ENCODE results near the gene PARD3B. TPM values are rescaled to one million over a fixed set of nuclear protein-coding genes. Genes with fewer than 3 reads are reported as not detected.

The PARD3B gene
- total and polyA plus RNA-seq, 2 of the 4 experiments (the other 2 are of a cell fraction), result 3.3 to 15.6 TPM

DNA sequence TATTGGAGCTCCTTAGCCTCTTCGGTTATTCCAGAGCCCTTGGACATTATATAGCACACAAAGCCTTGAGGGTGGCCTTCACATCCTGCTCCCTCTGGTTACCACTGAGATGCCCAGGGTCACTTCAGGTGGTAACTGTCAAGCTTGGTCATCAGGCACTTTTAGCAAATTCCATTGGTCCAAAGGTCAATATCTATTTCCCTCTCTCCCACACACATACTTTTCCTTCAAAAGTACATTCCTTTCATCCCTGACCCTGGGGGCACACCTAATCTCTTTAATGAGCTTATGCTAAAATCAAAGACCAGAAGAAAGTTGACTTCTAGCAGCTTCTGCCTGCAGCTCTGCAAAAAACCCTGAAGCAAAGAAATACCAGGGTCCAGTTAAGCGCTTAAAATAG lies 965.1 kb downstream of the PARD3B start:
- in situ Hi-C loops (cut with MboI; ENCODE audit: low sequenced_read_pairs) (no loop called here), intact Hi-C loops (cut with micrococcal nuclease) (no loop called here), dilution Hi-C loops (cut with HindIII; ENCODE audit: low sequenced_read_pairs, unreplicated experiment) (no loop called here)
- H3K9me3 ChIP-seq (ENCODE audit: control insufficient read depth, insufficient read depth, low read length), result peaks cover 2% of the 10 kb centered on the region; the same call in 1 of the 2 replicates
- no peaks in the 10 kb centered on the region for H4K20me1 ChIP-seq (ENCODE audit: insufficient read depth, low read length)
- H3K4me2 ChIP-seq (ENCODE audit: low read depth, low read length), result no peak overlapping the region
- POLR2A ChIA-PET (ENCODE audit: unreplicated experiment), result no interaction called here
- no peak overlapping the region for H3K4ac ChIP-seq (ENCODE audit: low read depth, low read length)
- no peak overlapping the region for H2AK5ac ChIP-seq (ENCODE audit: low read depth, low read length)
- H2AFZ ChIP-seq (replicated peaks; ENCODE audit: low read length, poor library complexity), result no peak overlapping the region
- no peak overlapping the region for H3K4me3 ChIP-seq (ENCODE audit: insufficient read depth, low read depth, low read length)
- no peak overlapping the region for H3K18ac ChIP-seq (ENCODE audit: low read depth, low read length)
- H4K5ac ChIP-seq (ENCODE audit: low read depth, low read length), result no peak overlapping the region
- H4K91ac ChIP-seq (ENCODE audit: insufficient read depth, low read depth, low read length), result no peak overlapping the region
- CTCF ChIA-PET, result no interaction called here
- H3K9me1 ChIP-seq (ENCODE audit: insufficient read depth, low read length), result no peaks in the 10 kb centered on the region
- H3K56ac ChIP-seq (ENCODE audit: extremely low read depth, insufficient read depth, low read length), result no peak overlapping the region
- ATAC-seq (ENCODE audit: low read depth), result no peak
- no peak overlapping the region for H4K8ac ChIP-seq (ENCODE audit: low read depth in 2 of 2, low read length in 2 of 2)
- H2AK9ac ChIP-seq (replicated peaks; ENCODE audit: low read depth, low read length, poor library complexity), result no peak overlapping the region
- H2BK120ac ChIP-seq (ENCODE audit: low read depth, low read length), result no peak overlapping the region
- no peak overlapping the region for H3K27ac ChIP-seq (ENCODE audit: insufficient read depth, low read length)
- H3K79me1 ChIP-seq (ENCODE audit: low read depth in 1 of 2, low read length in 2 of 2), result no peaks in the 10 kb centered on the region
- H3K14ac ChIP-seq (replicated peaks; ENCODE audit: low read depth, low read length), result no peak overlapping the region
- DNase-seq, result no peak
- H3K4me1 ChIP-seq (ENCODE audit: control insufficient read depth, insufficient read depth, low read length), result peaks cover 2% of the 10 kb centered on the region; the same call in 1 of the 2 replicates
- no peak for TF ChIP-seq POLR2A (IDR thresholded peaks at IDR 0.05; ENCODE audit: low read depth, low read length)
- no peak for TF ChIP-seq RFX5 (IDR thresholded peaks at IDR 0.05; ENCODE audit: low read depth, low read length)
- TF ChIP-seq, protein P1, sequence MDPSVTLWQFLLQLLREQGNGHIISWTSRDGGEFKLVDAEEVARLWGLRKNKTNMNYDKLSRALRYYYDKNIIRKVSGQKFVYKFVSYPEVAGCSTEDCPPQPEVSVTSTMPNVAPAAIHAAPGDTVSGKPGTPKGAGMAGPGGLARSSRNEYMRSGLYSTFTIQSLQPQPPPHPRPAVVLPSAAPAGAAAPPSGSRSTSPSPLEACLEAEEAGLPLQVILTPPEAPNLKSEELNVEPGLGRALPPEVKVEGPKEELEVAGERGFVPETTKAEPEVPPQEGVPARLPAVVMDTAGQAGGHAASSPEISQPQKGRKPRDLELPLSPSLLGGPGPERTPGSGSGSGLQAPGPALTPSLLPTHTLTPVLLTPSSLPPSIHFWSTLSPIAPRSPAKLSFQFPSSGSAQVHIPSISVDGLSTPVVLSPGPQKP (IDR thresholded peaks at IDR 0.05; ENCODE audit: borderline replicate concordance, low read depth, low read length), result no peak
- TF ChIP-seq RAD21 (IDR thresholded peaks at IDR 0.05; ENCODE audit: low read length), result no peak
- TF ChIP-seq, protein P2, sequence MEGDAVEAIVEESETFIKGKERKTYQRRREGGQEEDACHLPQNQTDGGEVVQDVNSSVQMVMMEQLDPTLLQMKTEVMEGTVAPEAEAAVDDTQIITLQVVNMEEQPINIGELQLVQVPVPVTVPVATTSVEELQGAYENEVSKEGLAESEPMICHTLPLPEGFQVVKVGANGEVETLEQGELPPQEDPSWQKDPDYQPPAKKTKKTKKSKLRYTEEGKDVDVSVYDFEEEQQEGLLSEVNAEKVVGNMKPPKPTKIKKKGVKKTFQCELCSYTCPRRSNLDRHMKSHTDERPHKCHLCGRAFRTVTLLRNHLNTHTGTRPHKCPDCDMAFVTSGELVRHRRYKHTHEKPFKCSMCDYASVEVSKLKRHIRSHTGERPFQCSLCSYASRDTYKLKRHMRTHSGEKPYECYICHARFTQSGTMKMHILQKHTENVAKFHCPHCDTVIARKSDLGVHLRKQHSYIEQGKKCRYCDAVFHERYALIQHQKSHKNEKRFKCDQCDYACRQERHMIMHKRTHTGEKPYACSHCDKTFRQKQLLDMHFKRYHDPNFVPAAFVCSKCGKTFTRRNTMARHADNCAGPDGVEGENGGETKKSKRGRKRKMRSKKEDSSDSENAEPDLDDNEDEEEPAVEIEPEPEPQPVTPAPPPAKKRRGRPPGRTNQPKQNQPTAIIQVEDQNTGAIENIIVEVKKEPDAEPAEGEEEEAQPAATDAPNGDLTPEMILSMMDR (conservative IDR thresholded peaks at IDR 0.05; ENCODE audit: low read depth, low read length), result no peak
- no peak for TF ChIP-seq BHLHE40 (IDR thresholded peaks at IDR 0.05; ENCODE audit: low read depth, low read length)
- TF ChIP-seq NFE2L2 (IDR thresholded peaks at IDR 0.05; ENCODE audit: low read depth, low read length), result no peak
- TF ChIP-seq MXI1 (IDR thresholded peaks at IDR 0.05; ENCODE audit: borderline replicate concordance, low read depth, low read length), result no peak
- TF ChIP-seq, protein P3, sequence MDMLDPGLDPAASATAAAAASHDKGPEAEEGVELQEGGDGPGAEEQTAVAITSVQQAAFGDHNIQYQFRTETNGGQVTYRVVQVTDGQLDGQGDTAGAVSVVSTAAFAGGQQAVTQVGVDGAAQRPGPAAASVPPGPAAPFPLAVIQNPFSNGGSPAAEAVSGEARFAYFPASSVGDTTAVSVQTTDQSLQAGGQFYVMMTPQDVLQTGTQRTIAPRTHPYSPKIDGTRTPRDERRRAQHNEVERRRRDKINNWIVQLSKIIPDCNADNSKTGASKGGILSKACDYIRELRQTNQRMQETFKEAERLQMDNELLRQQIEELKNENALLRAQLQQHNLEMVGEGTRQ (IDR thresholded peaks at IDR 0.05; ENCODE audit: low read depth, low read length), result no peak
- no peak for TF ChIP-seq SMC3 (IDR thresholded peaks at IDR 0.05; ENCODE audit: low read depth, low read length)
- no peak for TF ChIP-seq MAZ (IDR thresholded peaks at IDR 0.05; ENCODE audit: borderline replicate concordance, low read depth, low read length)
- no peak for TF ChIP-seq RCOR1 (IDR thresholded peaks at IDR 0.05; ENCODE audit: insufficient replicate concordance, low read length)
- no peak overlapping the region for H3K23ac ChIP-seq (ENCODE audit: low read depth, low read length)
- WGBS, 2 experiments (ENCODE audit: extremely low coverage in 2 of 2, insufficient read length in 1 of 2), result no CpG with 5 or more reads among the region's 2 CpGs
- H2BK20ac ChIP-seq (ENCODE audit: low read depth, low read length), result no peak overlapping the region; the same call in 1 of the 2 replicates
- H3K9ac ChIP-seq (ENCODE audit: low read depth, low read length), result no peak overlapping the region
- H2BK15ac ChIP-seq (ENCODE audit: low read depth, low read length), result no peak overlapping the region
- H3K27me3 ChIP-seq (ENCODE audit: control insufficient read depth, insufficient read depth, low read length), result no peaks in the 10 kb centered on the region
- H3K36me3 ChIP-seq (ENCODE audit: control insufficient read depth, insufficient read depth, low read length), result no peaks in the 10 kb centered on the region
- no TSS peak for BruUV-seq (replicated peaks)
- no peak overlapping the region for H2BK5ac ChIP-seq (ENCODE audit: low read depth, low read length, poor library complexity, severe bottlenecking)
